ENCODE data around the gene FOSB.

FOSB gene

DNA sequence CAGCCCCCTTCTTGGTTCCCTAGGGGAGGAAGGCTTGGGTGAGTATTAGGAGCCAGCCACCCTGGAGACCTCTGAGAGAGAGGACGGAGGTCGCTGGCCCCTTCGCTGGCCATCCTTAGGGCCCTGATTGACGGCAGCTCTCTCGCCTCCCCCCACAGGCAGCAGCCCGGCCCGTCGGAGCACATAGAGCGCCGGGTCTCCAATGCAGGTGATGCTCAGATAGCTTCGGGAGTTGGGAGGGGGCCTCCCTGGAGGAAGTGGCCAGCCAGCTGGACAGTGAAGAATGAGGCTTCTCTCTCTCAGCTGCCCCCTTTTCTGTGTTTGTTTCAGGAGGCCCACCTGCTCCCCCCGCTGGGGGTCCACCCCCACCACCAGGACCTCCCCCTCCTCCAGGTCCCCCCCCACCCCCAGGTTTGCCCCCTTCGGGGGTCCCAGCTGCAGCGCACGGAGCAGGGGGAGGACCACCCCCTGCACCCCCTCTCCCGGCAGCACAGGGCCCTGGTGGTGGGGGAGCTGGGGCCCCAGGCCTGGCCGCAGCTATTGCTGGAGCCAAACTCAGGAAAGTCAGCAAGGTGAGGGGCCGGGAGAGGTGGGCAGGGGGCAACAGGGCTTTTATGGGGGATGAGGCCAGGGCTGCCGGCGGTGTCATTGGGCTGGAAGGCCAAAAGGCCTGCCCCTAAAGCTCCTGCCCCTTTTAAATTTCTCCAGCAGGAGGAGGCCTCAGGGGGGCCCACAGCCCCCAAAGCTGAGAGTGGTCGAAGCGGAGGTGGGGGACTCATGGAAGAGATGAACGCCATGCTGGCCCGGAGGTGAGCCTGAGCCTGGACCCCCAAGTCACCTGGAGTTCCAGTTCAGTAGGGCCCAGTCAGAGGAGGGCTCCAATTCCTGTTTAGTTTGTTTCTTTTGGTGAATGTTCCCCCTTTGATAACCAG is 54.5 kb downstream of the FOSB start:
- Histone ChIP-seq H3K4me3 (replicated peaks; ENCODE audit: low read depth, low read length) (no peak overlapping the region), H3K36me3 (ENCODE audit: control insufficient read depth, insufficient read depth, low read length) (peaks cover 40% of the 10 kb centered on the region), H3K27me3 (replicated peaks; ENCODE audit: control insufficient read depth, insufficient read depth, low read length) (no peaks in the 10 kb centered on the region)
- TF ChIP-seq, protein P1, sequence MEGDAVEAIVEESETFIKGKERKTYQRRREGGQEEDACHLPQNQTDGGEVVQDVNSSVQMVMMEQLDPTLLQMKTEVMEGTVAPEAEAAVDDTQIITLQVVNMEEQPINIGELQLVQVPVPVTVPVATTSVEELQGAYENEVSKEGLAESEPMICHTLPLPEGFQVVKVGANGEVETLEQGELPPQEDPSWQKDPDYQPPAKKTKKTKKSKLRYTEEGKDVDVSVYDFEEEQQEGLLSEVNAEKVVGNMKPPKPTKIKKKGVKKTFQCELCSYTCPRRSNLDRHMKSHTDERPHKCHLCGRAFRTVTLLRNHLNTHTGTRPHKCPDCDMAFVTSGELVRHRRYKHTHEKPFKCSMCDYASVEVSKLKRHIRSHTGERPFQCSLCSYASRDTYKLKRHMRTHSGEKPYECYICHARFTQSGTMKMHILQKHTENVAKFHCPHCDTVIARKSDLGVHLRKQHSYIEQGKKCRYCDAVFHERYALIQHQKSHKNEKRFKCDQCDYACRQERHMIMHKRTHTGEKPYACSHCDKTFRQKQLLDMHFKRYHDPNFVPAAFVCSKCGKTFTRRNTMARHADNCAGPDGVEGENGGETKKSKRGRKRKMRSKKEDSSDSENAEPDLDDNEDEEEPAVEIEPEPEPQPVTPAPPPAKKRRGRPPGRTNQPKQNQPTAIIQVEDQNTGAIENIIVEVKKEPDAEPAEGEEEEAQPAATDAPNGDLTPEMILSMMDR (IDR thresholded peaks at IDR 0.05; ENCODE audit: insufficient read depth, low read length, poor library complexity, severe bottlenecking) = no peak
- DNase-seq (ENCODE audit: extremely low read depth, insufficient read length) = no peak

DNA sequence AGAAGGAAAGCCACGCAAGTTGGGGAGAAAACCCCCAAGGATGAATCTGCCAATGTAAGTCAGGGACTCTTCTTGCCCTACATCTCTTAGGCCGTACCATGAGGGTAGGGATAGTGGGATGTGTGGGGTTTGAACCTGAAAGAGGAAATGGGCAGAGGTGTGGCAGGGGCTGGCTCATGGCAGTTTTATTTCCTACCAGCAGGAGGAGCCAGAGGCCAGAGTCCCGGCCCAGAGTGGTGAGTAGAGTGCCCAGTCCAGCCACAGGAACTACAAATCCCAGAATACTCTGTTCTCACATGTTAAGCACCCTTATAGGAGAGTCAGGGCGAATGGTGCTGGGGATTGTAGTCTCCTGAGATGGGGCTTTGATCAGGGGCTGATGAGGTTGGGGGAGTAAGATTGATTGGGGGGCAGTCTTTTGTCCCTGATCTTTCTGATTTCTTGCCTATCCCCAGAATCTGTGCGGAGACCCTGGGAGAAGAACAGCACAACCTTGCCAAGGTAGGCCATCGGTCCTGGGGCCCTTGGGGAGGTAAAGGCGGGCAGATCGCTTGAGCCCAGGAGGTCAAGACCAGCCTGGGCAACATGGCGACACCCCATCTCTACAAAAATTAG is 56.0 kb downstream of the FOSB start:
- no peaks in the 10 kb centered on the region for H3K27me3 ChIP-seq (replicated peaks; ENCODE audit: control insufficient read depth, insufficient read depth, low read length)
- DNase-seq (ENCODE audit: extremely low read depth, insufficient read length) = peak; percentile 70
- TF ChIP-seq, protein P1 (IDR thresholded peaks at IDR 0.05; ENCODE audit: insufficient read depth, low read length, poor library complexity, severe bottlenecking) = peak; percentile 90
- no peak overlapping the region for H3K4me3 ChIP-seq (replicated peaks; ENCODE audit: low read depth, low read length)
- peaks cover 44% of the 10 kb centered on the region for H3K36me3 ChIP-seq (ENCODE audit: control insufficient read depth, insufficient read depth, low read length)

GRCh38 chr19:45524575-45525129 is 56.9 kb downstream of the FOSB start:
- DNase-seq (ENCODE audit: extremely low read depth, insufficient read length) = no peak
- peaks cover 47% of the 10 kb centered on the region for H3K36me3 ChIP-seq (ENCODE audit: control insufficient read depth, insufficient read depth, low read length)
- H3K4me3 ChIP-seq (replicated peaks; ENCODE audit: low read depth, low read length) = no peak overlapping the region
- H3K27me3 ChIP-seq (replicated peaks; ENCODE audit: control insufficient read depth, insufficient read depth, low read length) = no peaks in the 10 kb centered on the region
- TF ChIP-seq, protein P1 (IDR thresholded peaks at IDR 0.05; ENCODE audit: insufficient read depth, low read length, poor library complexity, severe bottlenecking) = no peak
